IPS-11a (cell line): ENCODE data around the gene SHOC1.
"Not testable (repeated sequence)": the region's sequence is repeated elsewhere in the genome, so short reads cannot be mapped to it uniquely, and the experiment has no call there.

Source experiments
- H3K4me3 ChIP-seq: one replicate; pipeline ENCODE4 v1.5.1; 2013; ENCODE audit warnings: low read depth, low read length, control low read depth

SHOC1 gene

GRCh38 chr9:111805830-111806241 is 11.1 kb upstream of the SHOC1 start:
- no peak overlapping the region for H3K4me3 ChIP-seq

- no peak overlapping the region for H3K4me3 ChIP-seq
Observed at GRCh38 chr9:111805262-111805661, 10.5 kb upstream of the SHOC1 start.

GRCh38 chr9:111804636-111805035 is 9.9 kb upstream of the SHOC1 start:
- H3K4me3 ChIP-seq, result no peak overlapping the region

GRCh38 chr9:111803924-111804323 is 9.2 kb upstream of the SHOC1 start:
- no peak overlapping the region for H3K4me3 ChIP-seq

GRCh38 chr9:111799915-111800526 is 5.3 kb upstream of the SHOC1 start:
- no peak overlapping the region for H3K4me3 ChIP-seq

GRCh38 chr9:111799506-111799905 is 4.8 kb upstream of the SHOC1 start:
- H3K4me3 ChIP-seq, result no peak overlapping the region

- no peak overlapping the region for H3K4me3 ChIP-seq
Observed at GRCh38 chr9:111798786-111799185, 4.0 kb upstream of the SHOC1 start.

- H3K4me3 ChIP-seq, result no peak overlapping the region
Observed at GRCh38 chr9:111795557-111795839, 761 bp upstream of the SHOC1 start.

GRCh38 chr9:111791821-111792220 is 2.9 kb downstream of the SHOC1 start:
- H3K4me3 ChIP-seq, result not testable (repeated sequence)

GRCh38 chr9:111789881-111790280 is 4.9 kb downstream of the SHOC1 start:
- H3K4me3 ChIP-seq, result no peak overlapping the region

GRCh38 chr9:111783857-111784256 is 10.9 kb downstream of the SHOC1 start:
- H3K4me3 ChIP-seq, result no peak overlapping the region

GRCh38 chr9:111783424-111783823 is 11.3 kb downstream of the SHOC1 start:
- H3K4me3 ChIP-seq, result no peak overlapping the region

- no peak overlapping the region for H3K4me3 ChIP-seq
Observed at GRCh38 chr9:111766066-111766465, 28.7 kb downstream of the SHOC1 start.

GRCh38 chr9:111762556-111762955 is 32.2 kb downstream of the SHOC1 start:
- no peak overlapping the region for H3K4me3 ChIP-seq

GRCh38 chr9:111759762-111760639 is 34.7 kb downstream of the SHOC1 start:
- H3K4me3 ChIP-seq, result no peak overlapping the region

GRCh38 chr9:111754800-111755199 is 39.9 kb downstream of the SHOC1 start:
- H3K4me3 ChIP-seq, result no peak overlapping the region

- no peak overlapping the region for H3K4me3 ChIP-seq
Observed at GRCh38 chr9:111752455-111752854, 42.3 kb downstream of the SHOC1 start.
